Panc1 (cell line): ENCODE data around the gene TRIO. TPM values are rescaled to one million over a fixed set of nuclear protein-coding genes. Genes with fewer than 3 reads are reported as not detected.

ENCODE experiments used
- ATAC-seq: fragments of 200-7000 bp; cut with Tn5 transposase; 2 replicates; pipeline ENCODE4 v1.9.1; 2020; ENCODE audit warnings: mild to moderate bottlenecking, moderate library complexity
- BruUV-seq: library from RNA; stranded (reverse); fragments of 400-500 nt; replicated peaks from 2 replicates; lab custom pipeline; 2021; lab: Mats Ljungman, UMichigan
- CTCF ChIA-PET: fragments of 300-600 bp; sonication (Branson Sonifier 250); formaldehyde crosslinking; loops from one replicate; lab custom pipeline; 2022; ENCODE audit warnings: antibody characterized with exemption; lab: Charles Lee
- POLR2A ChIA-PET: fragments of 300-600 bp; sonication (Branson Sonifier 250); formaldehyde crosslinking; loops from one replicate; lab custom pipeline; 2022; ENCODE audit warnings: antibody characterized with exemption; lab: Charles Lee
- DNase-seq: peaks from one replicate; pipeline ENCODE4 v3.0.0-alpha.2; 2010; ENCODE audit warnings: low read depth, low spot score
- H3K27ac ChIP-seq: 2 replicates; pipeline ENCODE4 v1.5.1; 2011; ENCODE audit warnings: mild to moderate bottlenecking, low read length, inconsistent platforms
- H3K27me3 ChIP-seq: fragments of 200-500 bp; sonication (Bioruptor generic); 2 replicates; pipeline ENCODE4 v1.6.0; 2014; ENCODE audit warnings: low read length, inconsistent platforms; ENCODE audit not compliant: control insufficient read depth, insufficient read depth
- H3K36me3 ChIP-seq: fragments of 200-500 bp; sonication (Bioruptor generic); 2 replicates; pipeline ENCODE4 v1.5.1; 2014; ENCODE audit warnings: inconsistent platforms, mild to moderate bottlenecking, low read length, moderate library complexity; ENCODE audit not compliant: control insufficient read depth, insufficient read depth
- H3K4me1 ChIP-seq: 2 replicates; pipeline ENCODE4 v1.5.1; 2011; ENCODE audit warnings: inconsistent platforms, mild to moderate bottlenecking, low read length, moderate library complexity; ENCODE audit not compliant: control insufficient read depth, insufficient read depth
- H3K4me3 ChIP-seq, 2 experiments: 2 replicates each; pipeline ENCODE4 v1.5.1; 2011 to 2012; ENCODE audit warnings: low read depth in 2 of 2, low read length in 2 of 2, mild to moderate bottlenecking in 2 of 2, inconsistent platforms in 1 of 2, moderate library complexity in 1 of 2
- H3K9me3 ChIP-seq: fragments of 200-500 bp; sonication (Bioruptor generic); 2 replicates; pipeline ENCODE4 v1.5.1; 2014; ENCODE audit warnings: low read depth, mild to moderate bottlenecking, inconsistent platforms, low read length, moderate library complexity; ENCODE audit not compliant: control insufficient read depth, insufficient read depth
- POLR2AphosphoS5 ChIP-seq: IDR thresholded peaks from 2 replicates; pipeline ENCODE4 v1.6.1; 2012; ENCODE audit warnings: mild to moderate bottlenecking, low read depth, low read length, moderate library complexity
- SIN3A ChIP-seq: IDR thresholded peaks from 2 replicates; pipeline ENCODE4 v1.6.1; 2012; ENCODE audit warnings: low read depth, mild to moderate bottlenecking, low read length, moderate library complexity, borderline replicate concordance; ENCODE audit not compliant: insufficient read depth
- TCF7L2 ChIP-seq: IDR thresholded peaks from 2 replicates; pipeline ENCODE4 v1.6.1; 2011; ENCODE audit warnings: mild to moderate bottlenecking, low read depth, low read length, inconsistent platforms
- in situ Hi-C: cut with HindIII; loops from 2 replicates; pipeline ENCODE4 v1.10.0; 2016; ENCODE audit warnings: low sequenced_read_pairs, low pct_unique_long_range_greater_than_20kb
- intact Hi-C: fragments of 100-400 bp; cut with micrococcal nuclease; formaldehyde crosslinking; loops from one replicate; pipeline ENCODE4 v1.10.0; 2022; ENCODE audit not compliant: unreplicated experiment
- total RNA-seq: library from RNA; stranded (reverse); gene quantifications from one replicate; pipeline ENCODE4 v1.2.1, GENCODE V29; 2021; ENCODE audit not compliant: unreplicated experiment
- TF ChIP-seq, protein P1 (sequence below), 2 experiments: IDR thresholded peaks; 2 replicates each; pipeline ENCODE4 v1.6.1; 2011 to 2012; ENCODE audit warnings: low read depth in 2 of 2, control low read depth in 1 of 2, low read length in 1 of 2, mild to moderate bottlenecking in 1 of 2, moderate library complexity in 1 of 2; ENCODE audit not compliant: insufficient read depth in 1 of 2
- TF ChIP-seq, protein P2 (sequence below): fragments of 450-650 bp; IDR thresholded peaks from 2 replicates; pipeline ENCODE4 v1.5.1; 2017; ENCODE audit warnings: mild to moderate bottlenecking

Gene TRIO
- total RNA-seq, 1 experiment from 2014 or later, result 349 TPM

DNA sequence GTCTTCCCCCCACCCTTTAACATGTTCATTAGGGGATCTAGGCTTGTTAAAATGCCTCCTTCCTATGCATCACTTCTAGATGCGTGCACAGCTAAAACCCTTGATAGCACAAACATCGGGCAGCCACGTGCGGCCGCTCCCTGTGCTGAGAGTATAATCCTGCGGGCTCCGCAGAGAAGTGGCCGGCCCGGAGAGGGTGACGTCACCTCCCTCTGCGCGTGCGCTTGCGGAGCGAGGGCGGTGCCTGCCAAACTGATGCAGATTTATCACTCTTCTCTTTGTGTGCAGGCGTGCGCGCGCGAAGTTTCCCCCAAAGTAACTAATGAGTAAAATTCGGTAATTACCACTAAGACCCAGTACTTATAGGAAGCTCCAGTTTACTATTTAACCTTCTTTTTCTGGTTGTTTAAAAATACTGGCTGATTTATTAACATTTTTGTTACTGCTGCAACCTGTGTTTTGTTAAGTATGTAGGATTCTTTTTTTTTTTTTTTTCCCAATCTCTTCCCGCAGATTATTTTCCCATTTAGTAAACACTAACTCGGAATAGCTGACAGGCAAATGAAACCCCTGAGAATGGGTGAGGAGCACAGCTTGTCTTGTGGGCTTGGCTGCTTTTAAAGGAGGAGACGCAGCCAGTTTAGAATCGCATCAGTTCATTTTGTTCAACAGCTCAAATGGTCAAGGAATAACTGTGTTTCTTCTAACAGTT is 121.6 kb downstream of the TRIO start:
- Histone ChIP-seq H3K27me3 (no peaks in the 10 kb centered on the region), H3K4me3 (peak overlapping the region; percentile 24 to 44), H3K27ac (peak overlapping the region; percentile 96), H3K36me3 (no peaks in the 10 kb centered on the region), H3K9me3 (no peaks in the 10 kb centered on the region), H3K4me1 (peaks cover 99% of the 10 kb centered on the region)
- DNase-seq, result peak; percentile 89
- in situ Hi-C loops (no loop called here), intact Hi-C loops (loop anchor here (5.0 kb wide), 2 partner anchors 112 to 157 kb away; no protein-coding TSS in a partner anchor)
- POLR2A ChIA-PET, result interaction anchor here (0.6 to 1.5 kb wide), 3 partner anchors 26 to 119 kb away, joined by 4 to 6 read pairs (median 6); no protein-coding TSS in a partner anchor
- peak; percentile 68 for ATAC-seq
- TF ChIP-seq POLR2AphosphoS5, result peak; percentile 73
- TF ChIP-seq SIN3A, result 0 out of 2 replicates have a peak, but pooled peaks have one; percentile 32
- TF ChIP-seq TCF7L2, result no peak
- BruUV-seq, result no TSS peak
- CTCF ChIA-PET, result interaction anchor here (0.7 kb wide), 2 partner anchors 272 to 287 kb away, joined by 4 to 7 read pairs; no protein-coding TSS in a partner anchor

GRCh38 chr5:14265570-14265969 is 122.4 kb downstream of the TRIO start:
- no peak for TF ChIP-seq SIN3A
- TF ChIP-seq, protein P1, sequence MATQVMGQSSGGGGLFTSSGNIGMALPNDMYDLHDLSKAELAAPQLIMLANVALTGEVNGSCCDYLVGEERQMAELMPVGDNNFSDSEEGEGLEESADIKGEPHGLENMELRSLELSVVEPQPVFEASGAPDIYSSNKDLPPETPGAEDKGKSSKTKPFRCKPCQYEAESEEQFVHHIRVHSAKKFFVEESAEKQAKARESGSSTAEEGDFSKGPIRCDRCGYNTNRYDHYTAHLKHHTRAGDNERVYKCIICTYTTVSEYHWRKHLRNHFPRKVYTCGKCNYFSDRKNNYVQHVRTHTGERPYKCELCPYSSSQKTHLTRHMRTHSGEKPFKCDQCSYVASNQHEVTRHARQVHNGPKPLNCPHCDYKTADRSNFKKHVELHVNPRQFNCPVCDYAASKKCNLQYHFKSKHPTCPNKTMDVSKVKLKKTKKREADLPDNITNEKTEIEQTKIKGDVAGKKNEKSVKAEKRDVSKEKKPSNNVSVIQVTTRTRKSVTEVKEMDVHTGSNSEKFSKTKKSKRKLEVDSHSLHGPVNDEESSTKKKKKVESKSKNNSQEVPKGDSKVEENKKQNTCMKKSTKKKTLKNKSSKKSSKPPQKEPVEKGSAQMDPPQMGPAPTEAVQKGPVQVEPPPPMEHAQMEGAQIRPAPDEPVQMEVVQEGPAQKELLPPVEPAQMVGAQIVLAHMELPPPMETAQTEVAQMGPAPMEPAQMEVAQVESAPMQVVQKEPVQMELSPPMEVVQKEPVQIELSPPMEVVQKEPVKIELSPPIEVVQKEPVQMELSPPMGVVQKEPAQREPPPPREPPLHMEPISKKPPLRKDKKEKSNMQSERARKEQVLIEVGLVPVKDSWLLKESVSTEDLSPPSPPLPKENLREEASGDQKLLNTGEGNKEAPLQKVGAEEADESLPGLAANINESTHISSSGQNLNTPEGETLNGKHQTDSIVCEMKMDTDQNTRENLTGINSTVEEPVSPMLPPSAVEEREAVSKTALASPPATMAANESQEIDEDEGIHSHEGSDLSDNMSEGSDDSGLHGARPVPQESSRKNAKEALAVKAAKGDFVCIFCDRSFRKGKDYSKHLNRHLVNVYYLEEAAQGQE (IDR thresholded peaks at IDR 0.05; ENCODE audit: insufficient read depth in 1 of 2, low read depth in 2 of 2, low read length in 1 of 2), result no peak
- peak; percentile 75 for TF ChIP-seq POLR2AphosphoS5
- TF ChIP-seq, protein P2, sequence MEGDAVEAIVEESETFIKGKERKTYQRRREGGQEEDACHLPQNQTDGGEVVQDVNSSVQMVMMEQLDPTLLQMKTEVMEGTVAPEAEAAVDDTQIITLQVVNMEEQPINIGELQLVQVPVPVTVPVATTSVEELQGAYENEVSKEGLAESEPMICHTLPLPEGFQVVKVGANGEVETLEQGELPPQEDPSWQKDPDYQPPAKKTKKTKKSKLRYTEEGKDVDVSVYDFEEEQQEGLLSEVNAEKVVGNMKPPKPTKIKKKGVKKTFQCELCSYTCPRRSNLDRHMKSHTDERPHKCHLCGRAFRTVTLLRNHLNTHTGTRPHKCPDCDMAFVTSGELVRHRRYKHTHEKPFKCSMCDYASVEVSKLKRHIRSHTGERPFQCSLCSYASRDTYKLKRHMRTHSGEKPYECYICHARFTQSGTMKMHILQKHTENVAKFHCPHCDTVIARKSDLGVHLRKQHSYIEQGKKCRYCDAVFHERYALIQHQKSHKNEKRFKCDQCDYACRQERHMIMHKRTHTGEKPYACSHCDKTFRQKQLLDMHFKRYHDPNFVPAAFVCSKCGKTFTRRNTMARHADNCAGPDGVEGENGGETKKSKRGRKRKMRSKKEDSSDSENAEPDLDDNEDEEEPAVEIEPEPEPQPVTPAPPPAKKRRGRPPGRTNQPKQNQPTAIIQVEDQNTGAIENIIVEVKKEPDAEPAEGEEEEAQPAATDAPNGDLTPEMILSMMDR, result no peak
- ATAC-seq, result peak; percentile 40
- no peaks in the 10 kb centered on the region for H3K9me3 ChIP-seq
- ChIA-PET CTCF (interaction anchor here (0.7 kb wide), 1 partner anchor 288 kb away, joined by 7 read pairs; no protein-coding TSS in a partner anchor), POLR2A (interaction anchor here (0.6 to 1.5 kb wide), 2 partner anchors 70 to 120 kb away, joined by 4 to 6 read pairs; no protein-coding TSS in a partner anchor)
- H3K27me3 ChIP-seq, result no peaks in the 10 kb centered on the region
- in situ Hi-C loops (no loop called here), intact Hi-C loops (loop anchor here (5.0 kb wide), 2 partner anchors 113 to 158 kb away; no protein-coding TSS in a partner anchor)
- peak overlapping the region; percentile 96 for H3K27ac ChIP-seq
- DNase-seq, result peak; percentile 96
- no TSS peak for BruUV-seq
- no peaks in the 10 kb centered on the region; the same call in 1 of the 2 replicates for H3K36me3 ChIP-seq
- H3K4me3 ChIP-seq, result peak overlapping the region in 1 of 2 experiments; percentile 12; a peak in 1 of 4 replicates
- H3K4me1 ChIP-seq, result peaks cover 99% of the 10 kb centered on the region
